HG03432 (cell line): Measurements from ENCODE around the gene OMA1.
"Not testable (repeated sequence)": the region's sequence is repeated elsewhere in the genome, so short reads cannot be mapped to it uniquely, and the experiment has no call there.

ENCODE experiments used
- ATAC-seq: cut with Tn5 transposase; IDR thresholded peaks from one replicate; pipeline ENCODE4 v1.9.1; 2021; ENCODE audit warnings: mild to moderate bottlenecking, moderate library complexity; ENCODE audit not compliant: unreplicated experiment

OMA1 gene

DNA sequence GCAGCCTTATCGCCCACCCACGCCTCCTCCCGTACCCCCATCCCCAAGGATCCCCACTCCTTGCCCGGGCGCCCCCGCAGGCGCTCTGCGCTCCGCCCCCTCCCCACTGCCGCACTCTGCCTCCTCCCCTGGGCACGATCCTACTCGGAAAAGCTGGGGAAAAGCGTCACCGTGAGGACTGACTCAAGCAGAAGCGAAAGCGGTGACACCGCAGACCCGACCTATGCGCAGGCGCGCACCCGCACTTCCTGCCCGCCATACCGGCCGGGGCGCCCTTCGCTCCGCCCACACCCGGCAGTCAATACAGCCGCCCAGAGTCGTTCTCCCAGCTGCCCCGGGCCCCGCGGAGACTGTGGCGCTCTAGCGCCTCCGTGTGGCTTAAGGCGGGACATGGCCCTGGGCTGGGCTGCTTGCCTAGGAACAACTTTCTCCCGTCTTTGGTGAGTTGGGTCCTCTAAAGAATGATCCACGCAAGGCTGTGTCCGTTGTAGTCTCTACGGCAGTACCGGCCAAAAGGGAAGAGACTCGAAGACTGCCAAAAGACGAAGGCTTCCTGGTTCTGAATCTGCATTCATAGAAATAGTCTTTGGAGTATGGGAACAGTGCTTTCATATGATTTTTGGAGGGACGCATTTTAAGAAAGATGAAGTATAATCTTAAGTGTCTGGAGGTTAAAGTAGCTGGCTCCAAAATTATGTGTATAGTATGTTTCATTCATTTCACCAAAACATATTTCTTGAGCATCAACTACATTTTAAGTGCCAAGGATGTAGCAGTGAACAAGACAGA lies at the start of gene OMA1:
OMA1 (minus strand) TSS at position 207 of the 789 bp plus-strand sequence. CDS start 7,432 bp downstream, outside the sequence.
- ATAC-seq = peak; percentile 97

DNA sequence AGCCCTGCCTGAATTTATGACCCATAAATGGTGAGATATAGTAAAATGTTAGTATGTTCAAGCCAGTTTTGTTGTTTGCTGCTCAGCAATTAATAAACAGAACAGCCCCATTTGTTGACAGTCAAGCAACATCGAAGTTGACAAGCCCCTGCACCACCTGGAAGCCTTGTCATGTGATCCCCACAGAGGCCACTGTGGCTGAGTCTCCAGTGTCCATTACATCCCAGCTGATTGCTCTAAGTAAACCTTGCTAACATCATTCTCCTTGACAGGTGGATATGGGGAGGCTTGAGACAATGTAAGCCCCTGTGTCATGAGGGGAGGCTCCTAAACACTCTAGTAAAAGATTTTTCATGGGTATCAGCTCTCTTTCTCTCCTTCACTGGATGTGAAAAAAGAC lies 48.0 kb upstream of the OMA1 start:
- no peak for ATAC-seq

DNA sequence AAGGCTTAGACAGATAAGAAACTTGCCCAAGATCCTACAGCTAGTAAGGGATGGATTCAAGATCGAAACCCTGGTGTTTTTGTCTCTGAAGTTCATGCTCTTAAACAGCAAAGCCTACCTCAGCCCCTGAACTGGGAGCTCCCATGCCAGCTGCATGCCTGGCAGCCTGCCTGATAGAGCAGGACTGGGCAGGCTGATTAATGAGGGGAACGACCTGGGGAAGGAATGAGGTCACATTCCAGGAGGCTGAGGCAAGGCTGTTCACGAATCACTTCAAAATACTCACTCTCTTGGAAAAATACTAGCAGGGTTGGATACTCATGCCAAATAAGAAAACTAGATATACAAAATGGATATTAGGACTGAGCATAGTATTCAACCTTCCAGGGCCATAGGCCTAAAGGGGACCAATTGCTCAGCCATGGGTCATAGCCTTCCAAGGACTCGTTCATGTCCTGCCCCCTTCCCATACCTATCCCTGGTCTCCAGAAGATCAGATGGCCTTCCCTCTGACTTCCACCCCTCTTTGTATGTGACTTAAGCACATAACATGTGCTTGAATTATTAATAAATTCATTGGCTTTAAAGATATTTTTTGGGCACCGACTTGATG lies 46.1 kb upstream of the OMA1 start:
- ATAC-seq = no peak

DNA sequence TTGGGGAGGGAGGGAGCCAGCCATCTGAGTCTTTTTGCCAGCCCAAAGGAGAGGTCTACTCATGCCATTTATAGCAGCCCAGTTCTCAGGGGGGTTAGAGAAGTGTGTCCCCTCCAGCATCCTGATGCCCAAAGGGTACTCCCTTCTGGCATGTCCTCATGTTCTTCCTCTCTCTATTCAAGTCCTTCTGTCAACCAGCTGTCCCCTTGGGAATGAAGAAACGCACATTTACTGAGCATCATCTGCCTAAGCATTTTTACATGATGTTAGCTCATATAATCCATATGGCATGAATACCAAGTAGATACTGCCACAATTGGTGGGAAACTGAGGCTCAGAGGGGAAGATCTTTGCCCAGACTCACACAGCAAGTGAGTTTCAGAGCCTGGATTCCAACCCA lies 45.3 kb upstream of the OMA1 start:
- ATAC-seq = no peak

DNA sequence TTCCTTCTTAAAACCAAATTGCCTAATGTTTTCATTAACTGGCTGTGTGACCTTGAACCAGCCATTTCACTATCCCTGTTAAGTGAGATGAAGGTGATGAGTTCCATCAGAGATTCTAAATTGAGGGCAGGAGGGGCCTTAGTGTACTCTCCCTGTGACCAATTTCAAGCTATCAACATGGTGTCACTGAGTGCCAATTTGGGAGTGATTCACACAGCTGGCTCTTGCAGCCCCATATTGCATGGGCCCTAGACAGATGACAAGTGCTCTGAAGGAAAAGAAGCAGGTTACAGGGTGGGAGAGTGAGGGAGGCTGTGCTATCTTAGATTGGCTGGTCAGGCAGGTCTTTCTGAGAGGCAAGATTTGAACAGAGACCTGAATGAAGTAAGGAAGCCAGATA lies 43.5 kb upstream of the OMA1 start:
- ATAC-seq = no peak

DNA sequence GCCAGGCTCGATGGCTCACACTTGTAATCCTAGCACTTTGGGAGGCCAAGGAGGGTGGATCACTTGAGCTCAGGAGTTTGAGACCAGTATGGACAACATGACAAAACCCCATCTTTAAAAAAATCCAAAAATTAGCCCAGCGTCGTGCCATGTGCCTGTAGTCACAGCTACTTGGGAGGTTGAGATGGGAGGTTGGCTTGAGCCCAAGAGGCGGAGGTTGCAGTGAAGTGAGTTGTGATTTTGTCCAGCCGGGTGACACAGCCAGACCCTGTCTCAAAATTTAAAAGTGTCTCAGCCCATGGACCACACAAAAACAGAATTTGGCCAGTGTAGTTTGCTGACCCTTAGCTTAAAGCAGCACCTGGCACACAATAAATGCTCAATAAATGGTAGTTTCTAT lies 41.9 kb upstream of the OMA1 start:
- no peak for ATAC-seq

DNA sequence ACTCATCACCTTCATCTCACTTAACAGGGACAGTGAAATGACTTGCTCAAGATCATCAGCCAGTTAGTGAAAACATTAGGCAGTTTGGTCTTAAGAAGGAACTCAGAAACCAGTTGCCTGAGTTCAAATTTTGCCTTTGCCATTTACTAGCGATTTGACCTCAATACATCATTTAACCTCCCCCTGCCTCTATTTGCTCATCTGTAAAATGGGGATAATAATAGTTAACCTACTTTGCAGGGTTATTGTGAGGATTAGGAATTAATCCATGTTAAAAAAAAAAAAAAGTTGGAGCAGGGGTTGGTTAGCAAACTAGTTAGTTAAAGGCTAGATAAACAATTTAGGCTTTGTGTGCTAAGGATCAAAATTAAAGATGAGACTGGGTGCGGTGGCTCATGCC lies 41.1 kb upstream of the OMA1 start:
- ATAC-seq = no peak

DNA sequence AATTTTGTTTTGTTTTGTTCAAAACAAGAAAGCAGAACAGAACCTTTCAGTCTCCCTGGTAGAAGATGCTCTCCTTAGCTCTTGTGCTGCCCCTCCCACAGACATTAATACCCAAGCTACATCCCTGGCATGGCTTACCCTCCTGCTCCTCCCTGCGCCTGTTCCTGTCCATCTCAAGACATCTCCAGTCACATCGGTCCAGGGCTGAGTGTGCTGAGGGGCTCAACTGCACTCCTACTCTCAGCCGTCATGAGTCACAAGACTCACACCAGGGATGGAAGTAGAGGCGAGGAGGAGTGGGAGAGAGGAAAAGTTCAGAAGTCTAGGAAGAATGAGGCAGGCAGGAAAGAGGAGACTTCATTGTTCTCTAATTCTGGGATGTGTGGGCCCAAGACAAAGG lies 39.7 kb upstream of the OMA1 start:
- no peak for ATAC-seq

DNA sequence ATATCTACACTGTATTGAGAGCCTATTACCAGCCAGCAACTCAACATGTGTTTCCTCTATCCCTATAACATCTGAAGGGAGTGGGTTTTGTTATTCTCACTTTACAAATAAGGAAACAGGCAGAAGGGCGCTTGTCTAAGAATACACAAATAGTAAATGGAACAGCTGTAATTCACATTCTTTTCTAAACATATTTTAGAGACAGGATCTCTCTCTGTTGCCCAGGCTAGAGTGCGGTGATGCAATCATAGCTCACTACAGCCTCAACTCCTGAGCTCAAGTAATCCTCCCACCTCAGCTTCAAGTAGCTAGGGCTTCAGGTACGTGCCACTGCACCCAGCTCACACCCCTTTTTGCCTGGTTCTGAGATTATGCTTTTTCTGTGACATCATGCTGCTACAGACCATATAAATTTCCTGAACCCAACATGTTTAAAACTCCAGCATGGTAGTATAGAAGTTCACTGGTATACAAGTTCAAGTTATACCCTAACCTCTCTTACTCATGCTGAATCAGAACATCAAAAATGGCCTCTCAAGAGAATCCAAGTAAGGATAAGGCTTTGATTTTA lies 39.1 kb upstream of the OMA1 start:
- ATAC-seq = no peak

DNA sequence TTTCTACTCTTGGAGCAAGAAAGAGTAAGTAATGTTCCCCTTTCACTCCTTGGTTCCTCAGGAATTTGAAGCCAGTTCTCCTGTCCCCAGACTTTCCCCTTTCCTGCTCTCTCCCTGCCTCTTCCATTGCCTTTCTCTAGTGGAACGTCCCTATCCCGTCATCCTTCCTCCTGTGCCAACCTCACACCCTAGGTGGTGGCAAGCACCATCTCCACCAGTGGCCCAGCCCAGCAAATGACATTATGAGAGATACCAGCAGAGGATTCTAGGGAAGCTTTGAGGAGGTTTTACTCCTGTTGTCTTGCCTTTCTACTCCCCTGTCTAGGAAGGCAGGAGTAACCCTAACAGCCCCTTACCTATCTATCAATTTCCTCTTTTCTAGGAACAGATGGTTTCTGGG lies 38.6 kb upstream of the OMA1 start:
- ATAC-seq = no peak

DNA sequence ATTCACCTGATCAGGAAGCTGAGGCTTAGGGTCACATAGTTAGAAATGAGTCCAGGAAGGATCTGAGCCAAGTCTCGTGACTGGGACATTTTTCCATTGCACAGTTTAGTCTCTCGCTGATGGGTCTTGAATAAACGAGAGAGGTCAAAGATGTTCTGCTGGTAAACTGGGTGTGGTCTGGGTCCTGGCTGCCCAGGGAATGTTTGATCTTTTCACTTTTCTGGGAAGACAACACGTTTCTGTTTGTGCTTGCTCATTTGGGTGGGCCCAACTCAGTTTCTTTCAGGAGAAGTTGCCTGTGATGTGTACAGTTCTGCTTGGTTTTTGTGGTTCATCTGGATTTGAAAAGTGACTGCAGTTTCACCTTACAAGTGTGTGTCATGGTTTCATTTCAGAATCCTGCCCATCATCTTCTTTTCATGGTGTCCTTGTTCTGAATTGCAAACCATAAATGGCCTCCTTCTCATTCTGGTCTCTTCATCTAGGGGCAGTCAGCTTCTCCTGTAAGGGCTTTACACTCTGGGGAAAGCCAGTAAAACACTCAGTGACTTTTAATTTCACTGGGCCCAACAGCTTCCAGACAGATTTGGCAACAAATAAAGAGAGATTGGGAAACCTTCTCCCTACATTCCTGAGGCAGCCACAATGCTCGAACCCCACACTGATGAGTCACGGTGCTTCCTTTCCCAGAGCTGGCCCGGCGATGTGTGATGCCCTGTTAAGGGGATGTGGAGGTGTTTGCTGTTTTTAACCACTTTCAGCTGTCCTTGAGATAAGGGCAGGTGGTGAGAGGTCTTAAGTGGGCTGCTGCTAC lies 37.8 kb upstream of the OMA1 start:
- ATAC-seq = peak; percentile 86

DNA sequence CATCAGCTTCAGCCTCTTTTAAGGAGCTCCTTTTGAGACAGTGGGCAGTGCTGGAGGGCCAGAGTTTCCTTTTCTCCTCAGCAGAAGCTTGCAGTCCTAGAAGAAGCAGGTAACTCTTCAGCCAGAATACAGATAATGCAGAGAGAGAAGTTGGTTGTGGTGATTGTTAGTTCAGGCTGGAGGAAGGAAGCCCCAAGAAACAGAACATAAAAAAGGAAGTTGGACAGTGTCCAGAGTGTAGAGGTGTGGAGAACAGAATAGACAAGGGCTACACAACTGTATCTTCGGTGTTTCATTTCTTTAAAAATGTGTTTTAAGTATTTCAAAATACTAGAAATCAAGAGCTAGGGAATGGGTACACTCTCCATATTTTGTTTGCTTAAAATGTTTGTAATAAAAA lies 37.0 kb upstream of the OMA1 start:
- ATAC-seq = no peak

DNA sequence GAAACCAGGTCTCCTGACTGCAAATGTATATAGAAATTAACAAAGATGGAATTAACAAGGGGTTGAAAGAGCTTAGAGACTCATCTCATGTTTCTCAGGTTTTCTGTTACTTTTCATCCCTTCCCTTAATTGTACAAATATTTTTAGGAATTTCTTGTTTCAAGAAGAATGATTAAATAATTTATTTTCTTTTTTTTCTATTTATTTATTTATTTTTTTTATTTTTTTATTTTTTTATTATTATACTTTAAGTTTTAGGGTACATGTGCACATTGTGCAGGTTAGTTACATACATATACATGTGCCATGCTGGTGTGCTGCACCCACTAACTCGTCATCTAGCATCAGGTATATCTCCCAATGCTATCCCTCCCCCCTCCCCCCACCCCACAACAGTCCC lies 35.6 kb upstream of the OMA1 start:
- ATAC-seq = not testable (repeated sequence)

DNA sequence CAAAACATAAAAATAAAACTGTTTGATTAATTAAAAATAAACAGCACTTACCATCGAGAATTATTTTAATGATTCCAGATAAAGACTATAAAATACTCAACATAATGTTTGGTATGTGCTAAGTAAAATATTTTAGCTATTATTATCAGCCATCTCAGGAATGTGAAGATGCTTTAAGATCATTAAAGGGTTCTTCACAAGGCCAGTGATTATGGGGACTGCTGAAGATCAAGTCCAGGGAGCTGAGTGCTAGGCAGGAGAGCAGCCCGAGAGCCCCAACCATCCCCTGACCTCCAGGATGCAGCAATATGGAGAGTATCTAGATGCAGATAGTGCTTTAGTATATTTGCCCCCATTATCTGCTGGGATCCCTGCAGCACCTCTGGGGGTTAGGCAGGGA lies 35.1 kb upstream of the OMA1 start:
- ATAC-seq = no peak

DNA sequence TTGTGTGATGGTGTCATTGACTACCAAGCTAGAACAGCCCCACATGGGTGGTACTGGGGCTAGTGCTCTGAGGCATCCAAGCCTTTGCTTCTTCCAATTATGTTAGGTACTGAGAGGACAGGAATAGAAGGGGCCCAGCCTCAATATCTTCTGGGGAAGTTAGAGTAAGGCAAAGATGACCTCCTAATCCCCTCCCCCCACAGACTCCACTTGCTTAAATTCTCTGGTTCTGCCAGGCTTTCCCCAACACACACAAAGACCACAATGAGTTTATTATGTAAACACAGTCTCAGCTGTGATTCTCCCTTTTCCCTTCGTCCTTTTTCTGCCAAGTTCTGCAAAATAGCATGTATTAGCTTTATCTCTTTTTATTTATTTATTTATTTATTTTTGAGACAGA lies 33.7 kb upstream of the OMA1 start:
- ATAC-seq = no peak

DNA sequence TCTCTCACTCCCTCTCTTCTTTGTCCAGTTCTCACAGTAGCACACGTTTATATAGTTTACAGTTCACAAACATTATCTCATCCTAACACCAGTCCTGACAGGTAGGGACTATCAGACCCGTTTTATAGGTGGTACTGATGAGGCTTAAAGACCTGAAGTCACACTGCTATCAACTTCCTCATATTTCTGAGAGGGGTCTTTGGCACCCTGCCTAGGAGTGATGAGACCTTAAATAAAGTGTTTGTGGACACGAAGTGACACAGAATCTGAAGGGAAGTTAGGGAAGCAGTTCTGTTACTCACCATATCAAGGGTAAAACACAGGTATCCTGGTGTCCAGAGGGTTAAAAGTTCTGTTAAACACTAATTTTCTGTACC lies 31.1 kb upstream of the OMA1 start:
- ATAC-seq = no peak

DNA sequence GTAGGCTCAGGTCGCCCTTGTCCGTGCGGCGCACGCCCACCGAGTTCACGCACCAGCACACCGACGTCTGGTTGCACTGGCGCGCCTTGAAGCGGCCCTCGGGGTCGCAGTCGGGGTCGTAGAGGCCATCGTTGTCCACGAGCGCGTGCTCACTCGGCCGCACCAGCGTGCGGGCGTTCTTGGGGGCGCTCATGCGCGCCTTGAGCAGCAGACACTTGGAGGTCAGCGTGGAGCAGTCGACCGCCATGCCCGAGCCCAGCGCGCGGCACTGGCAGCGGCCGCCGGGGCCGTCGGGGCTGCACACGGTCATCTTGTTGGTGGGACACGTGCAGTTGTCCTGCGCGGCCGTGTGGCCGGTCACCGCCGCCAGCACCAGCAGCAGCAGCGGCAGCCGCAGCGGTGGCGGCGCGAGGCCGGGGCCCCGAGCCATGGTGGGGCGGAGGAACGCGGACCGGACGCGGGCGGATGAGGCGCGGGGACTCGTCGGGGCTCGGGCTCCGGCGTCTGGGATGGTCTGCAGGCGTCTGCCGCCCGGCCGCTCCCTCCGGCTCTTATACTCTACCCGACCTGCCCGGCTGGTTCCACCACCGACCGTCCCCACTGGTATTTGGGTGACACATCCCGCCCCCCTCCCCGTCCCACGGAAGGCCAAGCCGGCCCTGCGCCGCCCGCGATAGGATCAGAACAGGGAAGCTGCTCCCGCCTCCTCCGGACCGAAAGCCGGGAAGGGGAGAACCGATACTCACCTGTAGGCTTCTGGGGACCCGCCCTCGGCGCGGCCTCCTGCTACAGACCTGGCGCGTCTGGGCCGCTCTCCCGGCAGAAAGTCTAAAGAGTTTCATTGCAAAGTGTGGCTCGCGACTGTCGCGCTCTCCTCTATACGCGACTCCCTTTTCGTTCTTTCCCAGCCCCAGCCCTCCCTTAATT lies 30.5 kb upstream of the OMA1 start, which contains the start of gene TACSTD2:
TACSTD2 (minus strand) TSS at position 526 of the 927 bp plus-strand sequence; CDS start at position 430, 96 bp downstream.
- no peak for ATAC-seq

DNA sequence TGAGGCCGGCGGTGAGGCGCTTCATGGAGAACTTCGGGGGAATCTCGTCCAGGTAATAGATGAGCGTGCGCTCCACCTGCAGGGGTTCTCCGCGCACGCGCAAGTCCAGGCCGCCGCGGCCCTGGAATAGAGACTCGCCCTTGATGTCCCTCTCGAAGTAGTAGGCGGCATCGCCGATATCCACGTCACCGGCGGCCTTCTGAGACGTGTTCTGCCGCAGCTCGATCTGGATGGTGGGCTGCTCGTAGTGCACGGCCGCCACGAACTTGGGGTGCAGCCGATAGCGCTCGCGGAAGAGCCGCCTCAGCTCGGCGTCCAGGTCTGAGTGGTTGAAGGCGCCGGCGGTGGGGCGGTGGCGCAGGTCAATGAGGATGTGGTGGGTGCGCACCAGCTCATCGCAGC lies 29.8 kb upstream of the OMA1 start:
- ATAC-seq = no peak

DNA sequence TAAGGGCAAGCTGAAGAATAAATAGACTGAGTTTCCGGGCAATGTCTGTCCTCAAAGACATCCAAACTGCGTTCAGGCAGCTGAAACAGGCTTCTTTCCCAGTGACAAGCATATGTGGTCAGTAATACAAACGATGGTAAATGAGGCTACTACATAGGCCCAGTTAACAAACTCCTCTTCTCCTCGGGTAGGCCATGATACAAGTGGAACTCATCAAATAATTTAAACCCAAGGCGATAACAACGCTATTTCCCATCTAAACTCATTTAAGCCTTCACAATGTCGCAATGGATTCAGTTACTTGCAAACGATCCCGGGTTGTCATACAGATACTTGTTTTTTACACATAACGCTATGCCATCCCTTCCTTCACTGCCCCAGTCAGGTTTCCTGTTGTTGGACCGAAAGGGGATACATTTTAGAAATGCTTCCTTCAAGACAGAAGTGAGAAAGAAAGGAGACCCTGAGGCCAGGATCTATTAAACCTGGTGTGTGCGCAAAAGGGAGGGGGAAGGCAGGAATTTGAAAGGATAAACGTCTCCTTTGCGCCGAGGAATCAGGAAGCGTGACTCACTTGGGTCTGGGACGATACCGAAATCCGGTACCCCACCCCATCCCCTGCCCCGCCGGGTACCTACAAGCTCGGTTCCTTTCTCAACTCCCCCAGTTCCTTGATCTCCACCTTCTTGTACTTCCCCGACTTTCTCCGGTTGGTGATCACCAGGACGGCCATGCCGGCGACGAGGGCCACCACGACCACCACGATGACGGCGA lies 29.2 kb upstream of the OMA1 start:
- ATAC-seq = no peak

DNA sequence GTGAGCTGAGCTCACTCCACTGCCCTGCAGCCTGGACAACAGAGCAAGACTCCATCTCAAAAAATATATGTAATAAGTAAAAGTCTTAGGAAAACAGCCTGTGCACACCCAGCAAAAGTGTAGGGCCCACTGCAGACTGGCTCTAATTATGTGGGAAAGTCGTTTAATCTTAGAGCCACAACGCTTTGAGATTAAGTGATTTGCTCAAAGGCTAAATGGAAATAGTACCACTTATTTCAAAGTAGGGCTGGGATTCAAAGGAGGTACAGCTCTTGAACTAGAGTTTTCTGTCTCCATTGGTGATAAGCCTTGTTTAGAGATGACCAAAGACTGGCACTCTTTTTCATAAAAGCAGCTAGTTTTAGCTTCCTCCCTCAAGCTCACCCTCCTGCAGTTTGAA lies 28.3 kb upstream of the OMA1 start:
- no peak for ATAC-seq
